ENCODE data around the gene ALDH5A1. TPM values are rescaled to one million over a fixed set of nuclear protein-coding genes. Genes with fewer than 3 reads are reported as not detected.

ALDH5A1 gene
- polyA plus RNA-seq, 1 donor: 29.8 TPM

- Histone ChIP-seq H3K36me3 (ENCODE audit: control insufficient read depth, insufficient read depth, low read length) (peaks cover 6% of the 10 kb centered on the region), H3K4me3 (ENCODE audit: low read length) (no peak overlapping the region), H3K4me1 (ENCODE audit: control insufficient read depth, insufficient read depth, low read length) (no peaks in the 10 kb centered on the region), H3K27ac (ENCODE audit: low read length) (no peak overlapping the region), H3K9me3 (ENCODE audit: control insufficient read depth, low read depth, low read length) (no peaks in the 10 kb centered on the region), H3K27me3 (ENCODE audit: control insufficient read depth, insufficient read depth, low read length) (no peaks in the 10 kb centered on the region)
- DNase-seq: no peak
- WGBS (ENCODE audit: insufficient coverage, low lambda C conversion rate): 86% methylated on average over 1 of the region's 3 CpGs
Observed at GRCh38 chr6:24540197-24540596, 45.4 kb downstream of the ALDH5A1 start.

GRCh38 chr6:24543683-24544082 is 48.9 kb downstream of the ALDH5A1 start:
- WGBS (ENCODE audit: insufficient coverage, low lambda C conversion rate): no CpG with 5 or more reads among the region's 4 CpGs
- Histone ChIP-seq H3K4me3 (ENCODE audit: low read length) (no peak overlapping the region), H3K27me3 (ENCODE audit: control insufficient read depth, insufficient read depth, low read length) (no peaks in the 10 kb centered on the region), H3K27ac (ENCODE audit: low read length) (no peak overlapping the region), H3K9me3 (ENCODE audit: control insufficient read depth, low read depth, low read length) (no peaks in the 10 kb centered on the region), H3K4me1 (ENCODE audit: control insufficient read depth, insufficient read depth, low read length) (no peaks in the 10 kb centered on the region), H3K36me3 (ENCODE audit: control insufficient read depth, insufficient read depth, low read length) (no peaks in the 10 kb centered on the region)
- no peak for DNase-seq

- no peaks in the 10 kb centered on the region for H3K27me3 ChIP-seq (ENCODE audit: control insufficient read depth, insufficient read depth, low read length)
- DNase-seq: no peak
- no peaks in the 10 kb centered on the region for H3K4me1 ChIP-seq (ENCODE audit: control insufficient read depth, insufficient read depth, low read length)
- H3K36me3 ChIP-seq (ENCODE audit: control insufficient read depth, insufficient read depth, low read length): no peaks in the 10 kb centered on the region
- H3K4me3 ChIP-seq (ENCODE audit: low read length): no peak overlapping the region
- 100% methylated on average over 3 of the region's 3 CpGs for WGBS (ENCODE audit: insufficient coverage, low lambda C conversion rate)
- H3K9me3 ChIP-seq (ENCODE audit: control insufficient read depth, low read depth, low read length): no peaks in the 10 kb centered on the region
- no peak overlapping the region for H3K27ac ChIP-seq (ENCODE audit: low read length)
Observed at GRCh38 chr6:24545183-24545582, 50.4 kb downstream of the ALDH5A1 start.

- Histone ChIP-seq H3K27me3 (ENCODE audit: control insufficient read depth, insufficient read depth, low read length) (no peaks in the 10 kb centered on the region), H3K4me3 (ENCODE audit: low read length) (no peak overlapping the region), H3K27ac (ENCODE audit: low read length) (no peak overlapping the region), H3K4me1 (ENCODE audit: control insufficient read depth, insufficient read depth, low read length) (no peaks in the 10 kb centered on the region), H3K9me3 (ENCODE audit: control insufficient read depth, low read depth, low read length) (no peaks in the 10 kb centered on the region), H3K36me3 (ENCODE audit: control insufficient read depth, insufficient read depth, low read length) (no peaks in the 10 kb centered on the region)
- no peak for DNase-seq
- no CpG with 5 or more reads among the region's 3 CpGs for WGBS (ENCODE audit: insufficient coverage, low lambda C conversion rate)
Observed at GRCh38 chr6:24545691-24546090, 50.9 kb downstream of the ALDH5A1 start.

- H3K27me3 ChIP-seq (ENCODE audit: control insufficient read depth, insufficient read depth, low read length): no peaks in the 10 kb centered on the region
Observed at GRCh38 chr6:24546439-24546838, 51.7 kb downstream of the ALDH5A1 start.

GRCh38 chr6:24547243-24547642 is 52.5 kb downstream of the ALDH5A1 start:
- WGBS (ENCODE audit: insufficient coverage, low lambda C conversion rate): no CpG with 5 or more reads among the region's 12 CpGs
- DNase-seq: no peak
- no peaks in the 10 kb centered on the region for H3K9me3 ChIP-seq (ENCODE audit: control insufficient read depth, low read depth, low read length)
- H3K27me3 ChIP-seq (ENCODE audit: control insufficient read depth, insufficient read depth, low read length): no peaks in the 10 kb centered on the region
- no peak overlapping the region for H3K4me3 ChIP-seq (ENCODE audit: low read length)
- H3K27ac ChIP-seq (ENCODE audit: low read length): no peak overlapping the region
- no peaks in the 10 kb centered on the region for H3K36me3 ChIP-seq (ENCODE audit: control insufficient read depth, insufficient read depth, low read length)
- no peaks in the 10 kb centered on the region for H3K4me1 ChIP-seq (ENCODE audit: control insufficient read depth, insufficient read depth, low read length)

More at GRCh38 chr6:24546439-24546838, 51.7 kb downstream of the ALDH5A1 start:
- Histone ChIP-seq H3K36me3 (ENCODE audit: control insufficient read depth, insufficient read depth, low read length) (no peaks in the 10 kb centered on the region), H3K27ac (ENCODE audit: low read length) (no peak overlapping the region), H3K9me3 (ENCODE audit: control insufficient read depth, low read depth, low read length) (no peaks in the 10 kb centered on the region), H3K4me3 (ENCODE audit: low read length) (no peak overlapping the region), H3K4me1 (ENCODE audit: control insufficient read depth, insufficient read depth, low read length) (no peaks in the 10 kb centered on the region)
- no peak for DNase-seq
- no CpG with 5 or more reads among the region's 7 CpGs for WGBS (ENCODE audit: insufficient coverage, low lambda C conversion rate)

GRCh38 chr6:24549158-24549557 is 54.4 kb downstream of the ALDH5A1 start:
- Histone ChIP-seq H3K9me3 (ENCODE audit: control insufficient read depth, low read depth, low read length) (no peaks in the 10 kb centered on the region), H3K27ac (ENCODE audit: low read length) (no peak overlapping the region), H3K4me3 (ENCODE audit: low read length) (no peak overlapping the region), H3K27me3 (ENCODE audit: control insufficient read depth, insufficient read depth, low read length) (no peaks in the 10 kb centered on the region), H3K36me3 (ENCODE audit: control insufficient read depth, insufficient read depth, low read length) (no peaks in the 10 kb centered on the region), H3K4me1 (ENCODE audit: control insufficient read depth, insufficient read depth, low read length) (no peaks in the 10 kb centered on the region)
- no CpG with 5 or more reads among the region's 1 CpG for WGBS (ENCODE audit: insufficient coverage, low lambda C conversion rate)
- no peak for DNase-seq

GRCh38 chr6:24549674-24550353 is 55.0 kb downstream of the ALDH5A1 start:
- H3K4me1 ChIP-seq (ENCODE audit: control insufficient read depth, insufficient read depth, low read length): no peaks in the 10 kb centered on the region
- H3K27ac ChIP-seq (ENCODE audit: low read length): no peak overlapping the region
- 60% methylated on average over 1 of the region's 13 CpGs for WGBS (ENCODE audit: insufficient coverage, low lambda C conversion rate)
- H3K36me3 ChIP-seq (ENCODE audit: control insufficient read depth, insufficient read depth, low read length): no peaks in the 10 kb centered on the region
- H3K27me3 ChIP-seq (ENCODE audit: control insufficient read depth, insufficient read depth, low read length): no peaks in the 10 kb centered on the region
- no peak overlapping the region for H3K4me3 ChIP-seq (ENCODE audit: low read length)
- no peaks in the 10 kb centered on the region for H3K9me3 ChIP-seq (ENCODE audit: control insufficient read depth, low read depth, low read length)
- DNase-seq: no peak

GRCh38 chr6:24551139-24551538 is 56.4 kb downstream of the ALDH5A1 start:
- Histone ChIP-seq H3K27me3 (ENCODE audit: control insufficient read depth, insufficient read depth, low read length) (no peaks in the 10 kb centered on the region), H3K36me3 (ENCODE audit: control insufficient read depth, insufficient read depth, low read length) (no peaks in the 10 kb centered on the region), H3K9me3 (ENCODE audit: control insufficient read depth, low read depth, low read length) (no peaks in the 10 kb centered on the region), H3K27ac (ENCODE audit: low read length) (no peak overlapping the region), H3K4me3 (ENCODE audit: low read length) (no peak overlapping the region), H3K4me1 (ENCODE audit: control insufficient read depth, insufficient read depth, low read length) (no peaks in the 10 kb centered on the region)
- no CpG with 5 or more reads among the region's 5 CpGs for WGBS (ENCODE audit: insufficient coverage, low lambda C conversion rate)
- DNase-seq: no peak

- no peaks in the 10 kb centered on the region for H3K9me3 ChIP-seq (ENCODE audit: control insufficient read depth, low read depth, low read length)
- DNase-seq: no peak
- no peak overlapping the region for H3K27ac ChIP-seq (ENCODE audit: low read length)
- no CpG with 5 or more reads among the region's 1 CpG for WGBS (ENCODE audit: insufficient coverage, low lambda C conversion rate)
- H3K4me1 ChIP-seq (ENCODE audit: control insufficient read depth, insufficient read depth, low read length): no peaks in the 10 kb centered on the region
- H3K36me3 ChIP-seq (ENCODE audit: control insufficient read depth, insufficient read depth, low read length): no peaks in the 10 kb centered on the region
- H3K27me3 ChIP-seq (ENCODE audit: control insufficient read depth, insufficient read depth, low read length): no peaks in the 10 kb centered on the region
- no peak overlapping the region for H3K4me3 ChIP-seq (ENCODE audit: low read length)
Observed at GRCh38 chr6:24554474-24554873, 59.7 kb downstream of the ALDH5A1 start.

GRCh38 chr6:24558516-24558915 is 63.7 kb downstream of the ALDH5A1 start:
- Histone ChIP-seq H3K27me3 (ENCODE audit: control insufficient read depth, insufficient read depth, low read length) (no peaks in the 10 kb centered on the region), H3K27ac (ENCODE audit: low read length) (no peak overlapping the region), H3K36me3 (ENCODE audit: control insufficient read depth, insufficient read depth, low read length) (no peaks in the 10 kb centered on the region)

More at GRCh38 chr6:24558516-24558915, 63.7 kb downstream of the ALDH5A1 start:
- Histone ChIP-seq H3K4me3 (ENCODE audit: low read length) (no peak overlapping the region), H3K9me3 (ENCODE audit: control insufficient read depth, low read depth, low read length) (no peaks in the 10 kb centered on the region), H3K4me1 (ENCODE audit: control insufficient read depth, insufficient read depth, low read length) (no peaks in the 10 kb centered on the region)
- no peak for DNase-seq
